GM06990 (cell line): ENCODE data around the gene SORCS1.

Experiments
- DNase-seq: peaks from one replicate; pipeline ENCODE4 v3.0.0-alpha.2; 2011; ENCODE audit not compliant: insufficient read length; ENCODE audit errors: extremely low read depth
- H3K27me3 ChIP-seq: replicated peaks from 2 replicates; pipeline ENCODE4 v1.6.0; 2011; ENCODE audit warnings: low read length; ENCODE audit not compliant: control insufficient read depth, insufficient read depth
- H3K36me3 ChIP-seq: 2 replicates; pipeline ENCODE4 v1.5.1; 2011; ENCODE audit warnings: low read length; ENCODE audit not compliant: control insufficient read depth, insufficient read depth
- H3K4me3 ChIP-seq: replicated peaks from 2 replicates; pipeline ENCODE4 v1.5.1; 2011; ENCODE audit warnings: low read depth, mild to moderate bottlenecking, control low read depth, low read length
- TF ChIP-seq, protein P1 (sequence below): IDR thresholded peaks from 2 replicates; pipeline ENCODE4 v1.5.1; 2011; ENCODE audit warnings: low read length, control low read depth, mild to moderate bottlenecking, inconsistent platforms; ENCODE audit not compliant: insufficient read depth, poor library complexity, severe bottlenecking

Gene SORCS1

DNA sequence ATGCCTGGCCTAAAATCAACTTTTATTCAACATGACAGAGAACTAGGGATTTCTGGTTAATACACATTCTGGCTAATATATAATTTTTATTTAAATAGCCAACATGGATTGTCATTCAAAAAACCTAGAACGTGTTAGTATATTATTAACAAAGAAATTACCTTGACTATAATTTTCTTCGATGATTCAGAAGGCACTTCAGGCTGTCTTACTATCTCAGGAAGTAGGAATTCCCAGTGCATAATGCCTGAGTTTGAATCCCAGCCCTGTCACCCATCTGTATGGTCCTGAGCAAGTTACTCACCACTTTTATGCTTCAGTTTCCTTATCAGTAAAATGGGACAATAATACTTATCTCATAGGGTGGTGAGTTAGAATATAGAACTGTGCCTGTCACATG is 106.2 kb downstream of the SORCS1 start:
- TF ChIP-seq, protein P1, sequence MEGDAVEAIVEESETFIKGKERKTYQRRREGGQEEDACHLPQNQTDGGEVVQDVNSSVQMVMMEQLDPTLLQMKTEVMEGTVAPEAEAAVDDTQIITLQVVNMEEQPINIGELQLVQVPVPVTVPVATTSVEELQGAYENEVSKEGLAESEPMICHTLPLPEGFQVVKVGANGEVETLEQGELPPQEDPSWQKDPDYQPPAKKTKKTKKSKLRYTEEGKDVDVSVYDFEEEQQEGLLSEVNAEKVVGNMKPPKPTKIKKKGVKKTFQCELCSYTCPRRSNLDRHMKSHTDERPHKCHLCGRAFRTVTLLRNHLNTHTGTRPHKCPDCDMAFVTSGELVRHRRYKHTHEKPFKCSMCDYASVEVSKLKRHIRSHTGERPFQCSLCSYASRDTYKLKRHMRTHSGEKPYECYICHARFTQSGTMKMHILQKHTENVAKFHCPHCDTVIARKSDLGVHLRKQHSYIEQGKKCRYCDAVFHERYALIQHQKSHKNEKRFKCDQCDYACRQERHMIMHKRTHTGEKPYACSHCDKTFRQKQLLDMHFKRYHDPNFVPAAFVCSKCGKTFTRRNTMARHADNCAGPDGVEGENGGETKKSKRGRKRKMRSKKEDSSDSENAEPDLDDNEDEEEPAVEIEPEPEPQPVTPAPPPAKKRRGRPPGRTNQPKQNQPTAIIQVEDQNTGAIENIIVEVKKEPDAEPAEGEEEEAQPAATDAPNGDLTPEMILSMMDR = no peak
- Histone ChIP-seq H3K36me3 (no peaks in the 10 kb centered on the region), H3K27me3 (no peaks in the 10 kb centered on the region), H3K4me3 (no peak overlapping the region)
- DNase-seq = no peak

DNA sequence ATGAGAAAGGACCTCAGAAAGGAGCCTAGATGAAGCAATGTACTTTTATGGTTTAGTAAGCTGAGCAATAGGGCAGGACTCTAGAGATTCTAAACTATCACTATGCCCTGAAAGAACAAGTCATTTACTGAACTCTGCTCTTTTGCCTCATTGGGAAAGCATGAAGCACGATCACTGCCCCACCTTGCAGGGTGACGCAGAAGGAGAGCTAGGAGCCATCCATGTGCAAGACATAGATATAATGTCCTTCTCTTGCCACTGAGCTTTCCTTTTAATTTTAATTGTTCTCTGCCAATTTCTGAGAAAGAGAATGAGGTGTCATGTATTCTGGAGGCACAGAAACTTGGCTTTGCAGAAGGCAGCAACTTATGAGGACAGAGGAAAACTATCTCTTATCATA is 108.3 kb downstream of the SORCS1 start:
- Histone ChIP-seq H3K36me3 (no peaks in the 10 kb centered on the region), H3K27me3 (no peaks in the 10 kb centered on the region), H3K4me3 (no peak overlapping the region)
- DNase-seq = no peak
- TF ChIP-seq, protein P1 = no peak

DNA sequence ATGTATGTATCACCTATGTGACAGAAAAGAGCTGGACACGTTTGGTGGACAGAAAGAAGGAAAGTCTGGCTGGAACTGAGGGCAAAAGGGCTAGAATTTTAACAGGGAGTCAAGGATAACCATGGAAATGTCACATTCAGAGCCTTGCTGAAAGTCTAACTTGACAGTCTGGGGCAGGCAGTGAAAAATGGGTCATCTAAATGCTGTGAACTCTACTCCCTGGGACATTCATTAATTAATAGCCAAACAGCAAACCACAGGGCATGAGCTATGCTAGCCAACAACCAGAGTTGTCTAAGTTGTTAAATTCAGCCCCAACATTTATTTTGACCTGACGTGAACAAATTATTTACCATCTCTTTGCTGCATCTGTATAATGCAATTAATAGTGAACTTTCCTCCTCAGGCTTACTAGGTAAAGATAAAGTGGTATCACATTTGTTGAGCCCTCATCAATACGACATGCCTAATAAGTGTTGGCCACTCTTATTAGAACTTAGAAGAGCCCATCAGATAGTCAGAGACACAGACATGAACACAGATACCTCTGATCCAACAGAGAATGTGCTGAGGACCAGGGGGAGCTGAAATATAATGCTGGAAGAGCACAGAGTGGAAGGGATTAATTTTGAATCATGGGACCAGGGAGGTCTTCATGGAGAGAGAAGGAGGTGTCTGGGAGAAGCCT is 109.9 kb downstream of the SORCS1 start:
- TF ChIP-seq, protein P1 = no peak
- H3K4me3 ChIP-seq = no peak overlapping the region
- H3K27me3 ChIP-seq = no peaks in the 10 kb centered on the region
- no peak for DNase-seq
- no peaks in the 10 kb centered on the region for H3K36me3 ChIP-seq

DNA sequence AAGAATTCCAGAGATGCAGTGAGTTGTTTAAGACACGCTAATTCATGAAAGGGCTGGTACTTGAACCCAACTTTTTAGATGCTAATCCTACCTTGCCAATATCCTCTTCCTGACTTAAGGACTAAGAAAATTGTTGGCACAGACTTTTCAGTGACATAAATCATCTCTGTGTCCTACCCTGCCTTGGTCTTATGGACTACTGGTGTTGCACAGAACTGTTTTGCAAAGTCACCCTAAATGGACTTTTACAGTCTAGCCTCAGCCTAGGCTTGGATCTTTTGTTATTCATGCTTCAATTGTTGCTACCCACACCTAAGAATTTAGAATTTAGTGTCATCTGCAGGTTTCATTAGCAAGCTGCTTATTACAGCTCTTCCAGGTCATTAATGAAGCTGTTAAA is 112.7 kb downstream of the SORCS1 start:
- no peak for DNase-seq
- TF ChIP-seq, protein P1 = no peak

DNA sequence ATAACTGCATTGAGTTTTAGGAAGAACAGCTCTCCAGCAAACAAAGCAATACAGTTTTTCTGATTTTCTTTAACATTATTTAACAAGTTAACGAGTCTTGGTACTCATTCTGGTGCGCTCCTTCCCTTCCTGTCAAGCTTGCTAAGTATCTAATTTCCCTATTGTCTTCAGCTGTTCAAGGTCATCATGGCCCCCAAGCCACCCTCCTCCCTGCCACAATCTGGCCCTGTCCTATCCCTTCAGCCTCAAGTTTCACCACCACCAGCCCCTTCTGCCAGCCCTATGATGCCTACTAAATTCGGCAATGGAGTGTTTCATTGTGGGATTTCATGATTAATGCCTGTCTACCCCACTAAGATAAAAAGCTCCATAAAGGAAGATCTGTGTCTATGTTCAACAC is 121.0 kb downstream of the SORCS1 start:
- H3K36me3 ChIP-seq = no peaks in the 10 kb centered on the region
- no peak for DNase-seq
- H3K4me3 ChIP-seq = no peak overlapping the region
- TF ChIP-seq, protein P1 = no peak
- H3K27me3 ChIP-seq = no peaks in the 10 kb centered on the region

More for the DNA sequence above, 112.7 kb downstream of the SORCS1 start:
- Histone ChIP-seq H3K4me3 (no peak overlapping the region), H3K36me3 (no peaks in the 10 kb centered on the region), H3K27me3 (no peaks in the 10 kb centered on the region)
